Stimulated activated CD4-positive, alpha-beta T cell treated with anti-CD3 and anti-CD28 coated beads, Interleukin-1b, Interleukin-23, amount 100 ng/mL, for 48 hours (primary cell): ENCODE results near the gene SORCS2.
A peak's percentile ranks its signal among the peaks of the same experiment; 100 is the strongest.

Experiments
- DNase-seq: peaks from one replicate; pipeline ENCODE4 v3.0.0-alpha.2; 2020

The SORCS2 gene

GRCh38 chr4:7777871-7778509 is 585.7 kb downstream of the SORCS2 start:
- no peak for DNase-seq

DNA sequence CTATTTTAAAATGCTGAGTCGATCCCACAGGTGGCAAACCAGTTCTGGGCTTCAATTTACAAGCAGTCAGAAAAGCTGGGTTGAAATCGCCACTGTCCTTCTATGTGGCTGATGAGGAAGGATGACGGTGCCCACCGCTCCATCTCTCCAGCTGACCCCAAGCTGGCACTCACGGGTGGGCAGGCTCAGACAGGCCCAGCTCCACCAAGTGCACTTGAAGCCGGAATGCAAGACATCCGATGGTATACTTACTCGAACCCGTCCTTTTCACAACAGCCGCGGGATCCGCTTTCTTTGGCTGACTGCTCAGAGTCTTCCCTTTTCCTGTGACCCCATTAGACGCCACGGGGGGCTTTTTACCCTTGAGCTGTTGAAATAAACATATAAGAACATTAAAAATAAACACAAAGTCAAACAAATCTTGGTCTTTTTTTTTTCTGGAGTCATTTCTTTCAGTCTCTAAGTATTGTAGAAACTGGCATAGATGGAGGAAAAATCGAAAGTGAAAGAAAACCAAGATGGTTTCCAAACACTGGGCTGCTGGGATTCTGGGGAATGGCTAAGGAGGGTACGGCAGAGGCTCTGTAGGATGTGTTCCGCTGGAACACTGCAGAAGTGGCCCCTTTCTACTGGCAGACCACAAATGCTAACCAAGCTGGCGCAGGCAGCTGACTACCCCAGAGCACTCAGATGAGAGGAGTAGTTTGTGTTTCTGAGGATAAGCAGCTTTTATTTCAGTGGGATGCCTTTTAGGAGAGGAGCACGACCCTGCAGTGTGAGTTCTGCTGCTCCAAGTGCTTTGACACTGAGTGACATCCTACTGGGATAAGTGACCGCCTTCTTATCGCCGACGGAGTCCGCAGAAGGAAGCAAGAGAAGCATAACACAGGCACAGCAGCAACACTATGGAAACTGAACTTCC is 586.4 kb downstream of the SORCS2 start:
- DNase-seq, result no peak

- DNase-seq, result no peak
These were observed 587.1 kb downstream of the SORCS2 start for GRCh38 chr4:7779432-7779768.

GRCh38 chr4:7780751-7781348 is 588.5 kb downstream of the SORCS2 start:
- DNase-seq, result no peak

DNA sequence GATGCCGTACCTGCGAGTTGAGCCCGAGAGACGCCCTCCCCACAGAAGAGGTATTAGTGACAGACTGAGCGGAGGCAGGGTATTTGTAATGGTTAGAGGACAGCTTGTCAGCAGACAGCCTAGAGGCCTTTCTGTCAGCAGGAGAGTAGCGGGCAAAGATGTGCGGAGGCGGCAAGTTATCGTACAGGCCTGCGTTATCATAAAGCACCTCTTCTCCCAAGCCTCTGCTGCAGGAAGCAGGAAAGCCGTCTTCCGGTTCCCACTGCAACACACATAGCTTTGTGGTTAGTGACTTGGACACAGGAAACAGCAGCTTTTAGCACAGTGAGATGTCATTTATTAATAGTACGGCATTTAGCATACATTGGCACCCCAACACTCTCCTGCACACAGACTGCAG is 589.0 kb downstream of the SORCS2 start:
- peak; percentile 26 for DNase-seq

DNA sequence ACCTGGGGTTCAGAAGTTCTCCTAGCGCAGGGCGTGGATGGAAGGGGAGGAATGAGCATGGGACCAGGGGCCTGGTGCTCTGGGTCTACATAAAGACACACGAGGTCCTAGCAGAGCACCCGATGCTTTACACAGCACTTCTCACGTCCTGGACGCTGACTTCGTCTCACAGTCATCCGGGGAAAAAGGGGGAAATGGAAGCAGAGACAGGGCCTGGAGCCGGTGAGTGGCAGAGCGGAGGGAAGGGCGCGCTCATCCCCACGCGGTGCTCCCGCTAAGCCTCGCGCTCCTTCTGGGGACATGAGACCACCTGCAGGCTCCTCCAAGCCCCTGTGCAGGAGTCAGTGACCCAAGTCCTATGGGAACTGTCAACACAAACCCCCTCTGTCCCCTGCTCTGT is 589.7 kb downstream of the SORCS2 start:
- DNase-seq, result no peak

DNA sequence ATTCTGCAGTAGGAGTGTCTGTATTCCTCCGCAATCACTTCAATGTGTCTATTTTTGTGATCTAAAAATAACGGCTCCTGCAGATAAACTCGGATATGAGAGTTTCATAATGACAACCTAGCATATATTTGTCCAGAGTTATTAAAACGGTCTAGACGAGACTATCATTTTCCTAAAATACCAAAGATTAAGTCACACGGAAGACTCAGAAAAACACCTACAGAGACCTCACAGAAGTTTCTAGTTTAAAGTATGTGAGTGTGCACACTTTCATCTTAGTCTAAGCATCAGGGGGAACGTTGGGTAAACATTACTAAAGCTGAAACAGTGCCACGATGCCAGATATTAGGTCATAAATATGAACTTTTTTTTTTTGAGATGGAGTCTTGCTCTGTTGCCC is 590.4 kb downstream of the SORCS2 start:
- no peak for DNase-seq

GRCh38 chr4:7783541-7783940 is 591.2 kb downstream of the SORCS2 start:
- no peak for DNase-seq

- no peak for DNase-seq
These were observed 592.0 kb downstream of the SORCS2 start for GRCh38 chr4:7784131-7784870.

- peak; percentile 53 for DNase-seq
These were observed 592.7 kb downstream of the SORCS2 start for GRCh38 chr4:7785017-7785416.

DNA sequence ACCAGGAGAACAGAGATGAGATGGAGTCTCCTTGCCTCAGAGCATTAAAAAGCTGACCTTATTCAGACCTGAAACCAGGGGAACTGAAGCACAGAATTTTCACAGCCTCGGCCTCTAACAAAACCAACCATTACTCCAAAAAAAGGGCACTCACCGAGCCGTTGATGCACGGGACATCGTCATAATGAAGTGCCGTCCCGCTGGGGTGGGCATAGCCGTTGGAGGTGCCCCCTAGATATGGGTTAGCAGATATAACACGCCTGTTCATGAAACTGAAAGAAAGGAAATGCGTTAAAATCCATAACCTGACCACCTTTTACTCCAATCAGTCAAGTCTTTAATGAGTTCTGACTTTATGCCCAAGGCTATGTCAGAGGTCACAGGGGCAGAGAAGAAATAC is 593.7 kb downstream of the SORCS2 start:
- DNase-seq, result no peak

GRCh38 chr4:7786517-7786916 is 594.2 kb downstream of the SORCS2 start:
- no peak for DNase-seq

DNA sequence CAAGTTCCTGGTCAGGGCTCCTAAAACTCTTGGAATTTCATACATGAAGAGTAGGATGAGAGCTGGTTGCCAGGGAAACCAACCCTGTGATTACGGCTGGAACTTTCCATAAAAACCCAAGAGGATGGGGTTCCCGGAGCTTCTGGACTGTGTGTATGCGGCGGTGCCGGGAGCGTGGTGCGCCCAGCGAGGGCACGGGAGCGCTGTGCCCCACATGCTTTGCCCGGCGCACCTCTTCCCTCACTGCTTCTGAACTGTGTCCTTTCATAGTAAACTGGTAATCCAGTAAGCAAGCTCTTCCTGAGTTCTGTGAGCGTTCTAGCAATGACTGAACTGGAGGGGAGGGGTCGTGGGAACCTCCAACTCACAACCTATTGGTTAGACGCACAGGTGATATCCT is 594.7 kb downstream of the SORCS2 start:
- no peak for DNase-seq

DNA sequence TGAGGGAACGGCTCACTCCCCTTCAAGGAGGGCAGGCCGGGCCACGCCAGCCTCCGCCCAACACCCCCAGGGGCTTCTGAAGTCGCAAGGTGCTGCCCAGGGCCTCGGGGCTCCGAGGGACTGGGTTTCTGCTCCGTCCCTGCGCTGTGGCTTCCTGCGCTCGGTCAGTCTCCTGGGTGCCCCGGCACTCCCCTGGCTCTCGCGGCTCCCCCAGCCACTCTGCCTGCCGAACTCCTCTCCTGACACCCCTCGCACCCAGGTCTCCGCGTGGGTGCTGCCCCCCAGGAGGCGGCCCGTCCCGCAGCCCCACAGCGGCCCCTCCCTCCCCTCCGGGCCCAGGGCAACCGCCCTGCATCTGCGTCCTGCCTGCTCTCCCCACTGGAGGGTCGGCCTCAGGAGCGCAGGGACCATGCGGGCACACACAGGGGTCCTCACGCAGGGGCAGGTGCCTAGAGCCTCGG is 595.4 kb downstream of the SORCS2 start:
- no peak for DNase-seq

DNA sequence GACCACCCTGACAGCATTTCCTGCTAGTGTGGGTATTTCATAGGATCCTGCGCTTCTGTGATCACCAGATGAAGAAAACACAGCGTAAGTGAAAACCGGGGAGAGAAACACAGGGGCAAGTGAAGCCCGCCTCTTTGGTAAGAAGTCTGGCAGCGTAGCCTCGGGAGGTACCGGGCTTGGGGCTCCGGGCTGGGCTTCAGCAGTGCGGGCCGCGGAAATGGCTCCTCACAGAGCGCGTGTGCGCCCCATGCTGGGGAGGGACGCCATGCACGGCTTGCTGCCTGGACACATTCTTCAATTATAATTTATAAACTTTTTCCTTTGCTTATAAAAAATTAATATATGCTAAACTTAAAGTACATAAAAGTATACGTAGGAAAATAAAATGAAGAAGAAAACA is 595.9 kb downstream of the SORCS2 start:
- no peak for DNase-seq

DNA sequence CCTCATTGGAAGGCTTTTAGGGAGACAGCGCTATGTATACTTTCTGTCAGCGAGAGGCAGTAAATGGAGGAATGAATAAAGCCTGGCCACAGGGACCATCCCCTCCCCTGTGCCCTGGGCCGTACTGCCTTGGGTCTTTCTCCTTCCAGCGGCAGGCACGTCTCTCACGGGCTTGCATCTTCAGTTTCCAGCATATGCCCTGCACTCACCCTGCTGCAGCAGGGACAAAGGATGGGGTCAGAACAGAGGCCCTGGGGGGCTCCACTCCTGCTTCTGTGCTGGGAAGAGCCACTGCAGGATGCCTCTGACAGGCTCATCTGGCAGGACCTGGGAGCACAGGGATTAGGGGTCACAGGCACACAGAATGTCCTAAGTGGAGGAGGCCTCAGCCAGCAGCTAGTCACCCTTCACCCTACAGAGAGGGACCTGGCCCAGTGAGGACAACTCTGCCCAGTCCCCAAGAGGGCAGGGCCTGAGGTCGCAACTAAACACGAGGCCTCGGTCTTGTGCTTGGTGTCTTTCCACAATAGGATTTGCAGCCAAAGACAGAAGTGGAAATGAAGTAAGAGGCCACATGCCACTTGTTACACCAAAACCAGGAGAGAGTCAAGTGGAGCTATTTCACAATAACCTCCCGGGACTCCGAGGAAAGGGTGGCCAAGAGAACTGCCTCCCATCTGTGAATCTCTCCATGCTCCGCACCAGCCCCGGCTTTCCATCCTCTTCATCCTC is 596.5 kb downstream of the SORCS2 start:
- no peak for DNase-seq

DNA sequence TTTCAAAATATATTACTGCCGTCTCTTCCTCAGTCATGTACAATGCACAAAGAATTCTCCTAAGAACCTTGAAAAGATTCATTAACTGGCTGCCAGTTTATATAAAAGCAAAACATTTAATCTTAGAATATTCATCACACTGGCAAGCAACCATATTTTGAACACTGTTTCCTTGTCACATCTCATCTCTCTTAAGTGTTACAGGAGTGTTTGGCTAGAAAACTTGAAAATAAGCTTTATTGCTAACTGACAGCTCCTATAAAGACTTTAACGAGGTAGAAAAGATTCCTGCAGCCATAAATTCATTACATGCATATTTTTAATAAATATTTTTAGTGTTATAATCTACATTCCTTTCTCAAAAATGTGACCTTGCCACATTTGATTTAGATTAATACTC is 597.7 kb downstream of the SORCS2 start:
- DNase-seq, result no peak

GRCh38 chr4:7790999-7791398 is 598.7 kb downstream of the SORCS2 start:
- no peak for DNase-seq
